Urinary bladder (tissue), 4 donors: ENCODE results near the gene ITGA3. TPM values are rescaled to one million over a fixed set of nuclear protein-coding genes. Genes with fewer than 3 reads are reported as not detected.

Source experiments
- DNase-seq: peaks from one replicate; pipeline ENCODE4 v3.0.0-alpha.2; 2015; ENCODE audit errors: extremely low spot score
- H3K27ac ChIP-seq: one replicate; pipeline ENCODE4 v1.5.1; 2013; ENCODE audit warnings: low read depth, mild to moderate bottlenecking, moderate library complexity
- H3K36me3 ChIP-seq: one replicate; pipeline ENCODE4 v1.6.1; 2013; ENCODE audit warnings: mild to moderate bottlenecking, moderate library complexity; ENCODE audit not compliant: insufficient read depth
- H3K4me1 ChIP-seq: one replicate; pipeline ENCODE4 v1.6.1; 2013; ENCODE audit warnings: mild to moderate bottlenecking, moderate library complexity; ENCODE audit not compliant: insufficient read depth
- H3K4me3 ChIP-seq: one replicate; pipeline ENCODE4 v1.5.1; 2013; ENCODE audit warnings: low read depth, low read length
- WGBS: extraction: QIAGEN DNeasy Blood & Tissue Kit; methylation state at CpG from one replicate; pipeline ENCODE4 v1.1.7; 2013; 5-methylcytosine and 5-hydroxymethylcytosine counted together
- polyA plus RNA-seq: library from polyadenylated mRNA; stranded (reverse); fragments of 200-250 nt; gene quantifications from one replicate; pipeline ENCODE4 v1.2.3, GENCODE V29; 2013
- total RNA-seq: library from RNA; depleted of rRNA; stranded (reverse); fragments of >200 nt; gene quantifications from one replicate; pipeline ENCODE4 v1.2.3, GENCODE V29; 2014
- donor health status: healthy with polysubstance abuse.
- donor health status: healthy.

ITGA3 gene
- total RNA-seq: 26.0 TPM
- 54.9 TPM for polyA plus RNA-seq

- Histone ChIP-seq H3K4me3 (peak within 1 kb of the TSS; percentile 83), H3K4me1 (peaks cover 4% of the 10 kb centered on the region), H3K36me3 (no peaks in the 10 kb centered on the region), H3K27ac (peak within 1 kb of the TSS; percentile 91)
- no peak for DNase-seq
- under 1% methylated on average over 65 of the region's 65 CpGs for WGBS
Observed at GRCh38 chr17:50055426-50056216, at the start of gene ITGA3. TSS of gene ITGA3 (plus strand) at chr17:50056110. CDS start at chr17:50056440, 330 bp downstream.

- Histone ChIP-seq H3K4me3 (no peak overlapping the region), H3K4me1 (no peaks in the 10 kb centered on the region), H3K36me3 (no peaks in the 10 kb centered on the region), H3K27ac (no peak overlapping the region)
- DNase-seq: no peak
- 83% methylated on average over 2 of the region's 2 CpGs for WGBS
Observed at GRCh38 chr17:50009282-50009681, 46.6 kb upstream of the ITGA3 start.

GRCh38 chr17:50013079-50013478, 42.8 kb upstream of the ITGA3 start:
- Histone ChIP-seq H3K4me3 (no peak overlapping the region), H3K4me1 (no peaks in the 10 kb centered on the region), H3K36me3 (no peaks in the 10 kb centered on the region), H3K27ac (no peak overlapping the region)
- 88% methylated on average over 2 of the region's 2 CpGs for WGBS
- DNase-seq: no peak

- no peak for DNase-seq
- WGBS: 23% methylated on average over 1 of the region's 1 CpG
- Histone ChIP-seq H3K27ac (no peak overlapping the region), H3K4me1 (no peaks in the 10 kb centered on the region), H3K36me3 (no peaks in the 10 kb centered on the region), H3K4me3 (no peak overlapping the region)
Observed at GRCh38 chr17:50014471-50015088, 41.3 kb upstream of the ITGA3 start.

- no peak overlapping the region for H3K27ac ChIP-seq
- no peak for DNase-seq
- H3K4me3 ChIP-seq: no peak overlapping the region
- no peaks in the 10 kb centered on the region for H3K4me1 ChIP-seq
- no peaks in the 10 kb centered on the region for H3K36me3 ChIP-seq
- 85% methylated on average over 2 of the region's 2 CpGs for WGBS
Observed at GRCh38 chr17:50015146-50015545, 40.8 kb upstream of the ITGA3 start.

GRCh38 chr17:50018909-50019308, 37.0 kb upstream of the ITGA3 start:
- Histone ChIP-seq H3K4me1 (no peaks in the 10 kb centered on the region), H3K36me3 (no peaks in the 10 kb centered on the region), H3K4me3 (no peak overlapping the region), H3K27ac (no peak overlapping the region)
- WGBS: 91% methylated on average over 1 of the region's 1 CpG
- DNase-seq: no peak

- Histone ChIP-seq H3K36me3 (no peaks in the 10 kb centered on the region), H3K27ac (no peak overlapping the region), H3K4me3 (no peak overlapping the region), H3K4me1 (no peaks in the 10 kb centered on the region)
- 62% methylated on average over 13 of the region's 13 CpGs for WGBS
- DNase-seq: no peak
Observed at GRCh38 chr17:50020841-50021599, 34.9 kb upstream of the ITGA3 start.

GRCh38 chr17:50021681-50022370, 34.1 kb upstream of the ITGA3 start:
- DNase-seq: no peak
- H3K36me3 ChIP-seq: no peaks in the 10 kb centered on the region
- no peak overlapping the region for H3K4me3 ChIP-seq
- 89% methylated on average over 6 of the region's 6 CpGs for WGBS
- H3K27ac ChIP-seq: no peak overlapping the region
- no peaks in the 10 kb centered on the region for H3K4me1 ChIP-seq

- H3K36me3 ChIP-seq: no peaks in the 10 kb centered on the region
- no peak overlapping the region for H3K27ac ChIP-seq
- no peak overlapping the region for H3K4me3 ChIP-seq
- no peaks in the 10 kb centered on the region for H3K4me1 ChIP-seq
- no peak for DNase-seq
- WGBS: 57% methylated on average over 6 of the region's 6 CpGs
Observed at GRCh38 chr17:50022463-50023130, 33.3 kb upstream of the ITGA3 start.

GRCh38 chr17:50023520-50023919, 32.4 kb upstream of the ITGA3 start:
- whole genome bisulfite sequencing: 62% methylated on average over 8 of the region's 8 CpGs

GRCh38 chr17:50024808-50025207, 31.1 kb upstream of the ITGA3 start:
- Histone ChIP-seq H3K4me1 (no peaks in the 10 kb centered on the region), H3K36me3 (no peaks in the 10 kb centered on the region), H3K27ac (no peak overlapping the region), H3K4me3 (no peak overlapping the region)
- no peak for DNase-seq
- 52% methylated on average over 7 of the region's 7 CpGs for WGBS

More at GRCh38 chr17:50023520-50023919, 32.4 kb upstream of the ITGA3 start:
- Histone ChIP-seq H3K4me1 (no peaks in the 10 kb centered on the region), H3K4me3 (no peak overlapping the region), H3K36me3 (no peaks in the 10 kb centered on the region), H3K27ac (no peak overlapping the region)
- no peak for DNase-seq

- no peak for DNase-seq
Observed at GRCh38 chr17:50026046-50026675, 29.7 kb upstream of the ITGA3 start.

GRCh38 chr17:50026837-50027171, 29.1 kb upstream of the ITGA3 start:
- peak overlapping the region; percentile 71 for H3K27ac ChIP-seq
- WGBS: under 1% methylated on average over 6 of the region's 6 CpGs

More at GRCh38 chr17:50026046-50026675, 29.7 kb upstream of the ITGA3 start:
- H3K36me3 ChIP-seq: no peaks in the 10 kb centered on the region
- no peak overlapping the region for H3K4me3 ChIP-seq
- 70% methylated on average over 8 of the region's 8 CpGs for WGBS
- no peaks in the 10 kb centered on the region for H3K4me1 ChIP-seq
- H3K27ac ChIP-seq: no peak overlapping the region

More at GRCh38 chr17:50026837-50027171, 29.1 kb upstream of the ITGA3 start:
- peak overlapping the region; percentile 20 for H3K4me3 ChIP-seq
- DNase-seq: no peak
- no peaks in the 10 kb centered on the region for H3K36me3 ChIP-seq
- H3K4me1 ChIP-seq: no peaks in the 10 kb centered on the region
